ENCODE results near the gene COG1.
A peak's percentile ranks its signal among the peaks of the same experiment; 100 is the strongest.

- TF ChIP-seq CTCF (conservative IDR thresholded peaks at IDR 0.05 in 1 of 2, IDR thresholded peaks at IDR 0.05 in 1 of 2; ENCODE audit: low read depth in 1 of 2, low read length in 2 of 2) (peak; percentile 93 to 95), EZH2 (IDR thresholded peaks at IDR 0.05; ENCODE audit: low read length, missing control alignments) (no peak)
Measured at GRCh38 chr17:73255671-73256181, 62.9 kb downstream of the COG1 start.

Measured in fibroblast of lung (primary cell).